Measurements from ENCODE around the gene ZNF281. TPM values are rescaled to one million over a fixed set of nuclear protein-coding genes. Genes with fewer than 3 reads are reported as not detected.

ZNF281 gene
- polyA plus RNA-seq, 2 of the 4 experiments (the other 2 are of a cell fraction), result 33.7 to 39.1 TPM

GRCh38 chr1:200448034-200448762 lies 38.4 kb upstream of the ZNF281 start:
- Histone ChIP-seq H3K4me1 (no peaks in the 10 kb centered on the region), H3K4me2 (no peak overlapping the region), H3K9me3 (no peaks in the 10 kb centered on the region), H3K4me3 (no peak overlapping the region), H3K27ac (no peak overlapping the region)
- ChIA-PET POLR2A (no interaction called here), CTCF (interaction anchor here (0.9 kb wide), 1 partner anchor 10 kb away, joined by 3 read pairs; no protein-coding TSS in a partner anchor)
- ATAC-seq (no peak), FAIRE-seq (no peak), DNase-seq (ENCODE audit: low read depth in 1 of 2, low spot score in 1 of 2) (no peak)
- TF ChIP-seq POLR2AphosphoS2 (conservative IDR thresholded peaks at IDR 0.05; ENCODE audit: low read length) (no peak), RFX5 (IDR thresholded peaks at IDR 0.05) (no peak), HEYL (CRISPR knock-in tag; IDR thresholded peaks at IDR 0.05) (no peak), GATA3 (IDR thresholded peaks at IDR 0.05; ENCODE audit: borderline replicate concordance) (no peak), KDM5A (IDR thresholded peaks at IDR 0.05) (no peak), HDAC2 (IDR thresholded peaks at IDR 0.05) (no peak), EHMT2 (IDR thresholded peaks at IDR 0.05; ENCODE audit: low read depth) (no peak), MAX (IDR thresholded peaks at IDR 0.05) (no peak), HMGXB4 (CRISPR knock-in tag; IDR thresholded peaks at IDR 0.05; ENCODE audit: borderline replicate concordance) (no peak), CBX8 (IDR thresholded peaks at IDR 0.05) (no peak), TP53 (CRISPR knock-in tag; IDR thresholded peaks at IDR 0.05) (no peak)
- TF ChIP-seq, protein P1, sequence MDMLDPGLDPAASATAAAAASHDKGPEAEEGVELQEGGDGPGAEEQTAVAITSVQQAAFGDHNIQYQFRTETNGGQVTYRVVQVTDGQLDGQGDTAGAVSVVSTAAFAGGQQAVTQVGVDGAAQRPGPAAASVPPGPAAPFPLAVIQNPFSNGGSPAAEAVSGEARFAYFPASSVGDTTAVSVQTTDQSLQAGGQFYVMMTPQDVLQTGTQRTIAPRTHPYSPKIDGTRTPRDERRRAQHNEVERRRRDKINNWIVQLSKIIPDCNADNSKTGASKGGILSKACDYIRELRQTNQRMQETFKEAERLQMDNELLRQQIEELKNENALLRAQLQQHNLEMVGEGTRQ (IDR thresholded peaks at IDR 0.05), result no peak
- TF ChIP-seq, protein P2, sequence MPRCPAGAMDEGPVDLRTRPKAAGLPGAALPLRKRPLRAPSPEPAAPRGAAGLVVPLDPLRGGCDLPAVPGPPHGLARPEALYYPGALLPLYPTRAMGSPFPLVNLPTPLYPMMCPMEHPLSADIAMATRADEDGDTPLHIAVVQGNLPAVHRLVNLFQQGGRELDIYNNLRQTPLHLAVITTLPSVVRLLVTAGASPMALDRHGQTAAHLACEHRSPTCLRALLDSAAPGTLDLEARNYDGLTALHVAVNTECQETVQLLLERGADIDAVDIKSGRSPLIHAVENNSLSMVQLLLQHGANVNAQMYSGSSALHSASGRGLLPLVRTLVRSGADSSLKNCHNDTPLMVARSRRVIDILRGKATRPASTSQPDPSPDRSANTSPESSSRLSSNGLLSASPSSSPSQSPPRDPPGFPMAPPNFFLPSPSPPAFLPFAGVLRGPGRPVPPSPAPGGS (IDR thresholded peaks at IDR 0.05), result no peak
- TF ChIP-seq, protein P3, sequence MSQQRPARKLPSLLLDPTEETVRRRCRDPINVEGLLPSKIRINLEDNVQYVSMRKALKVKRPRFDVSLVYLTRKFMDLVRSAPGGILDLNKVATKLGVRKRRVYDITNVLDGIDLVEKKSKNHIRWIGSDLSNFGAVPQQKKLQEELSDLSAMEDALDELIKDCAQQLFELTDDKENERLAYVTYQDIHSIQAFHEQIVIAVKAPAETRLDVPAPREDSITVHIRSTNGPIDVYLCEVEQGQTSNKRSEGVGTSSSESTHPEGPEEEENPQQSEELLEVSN (IDR thresholded peaks at IDR 0.05; ENCODE audit: borderline replicate concordance, low read depth), result no peak
- WGBS (ENCODE audit: missing lambda C conversion rate), result 95% methylated on average over 6 of the region's 6 CpGs

- ATAC-seq (no peak), FAIRE-seq (no peak), DNase-seq (ENCODE audit: low read depth in 1 of 2, low spot score in 1 of 2) (no peak)
- Histone ChIP-seq H3K27ac (no peak overlapping the region), H3K9me3 (no peaks in the 10 kb centered on the region), H3K4me2 (no peak overlapping the region), H3K4me1 (peaks cover 10% of the 10 kb centered on the region), H3K4me3 (no peak overlapping the region)
- 90% methylated on average over 1 of the region's 1 CpG for WGBS (ENCODE audit: missing lambda C conversion rate)
- POLR2A ChIA-PET, result no interaction called here
- TF ChIP-seq JUNB (IDR thresholded peaks at IDR 0.05) (no peak), MAX (IDR thresholded peaks at IDR 0.05) (no peak), CEBPB (IDR thresholded peaks at IDR 0.05) (no peak)
- CTCF ChIA-PET, result interaction anchor here (1.0 to 1.2 kb wide), 2 partner anchors 11 to 65 kb away, joined by 4 read pairs; no protein-coding TSS in a partner anchor
These were observed 35.4 kb upstream of the ZNF281 start for GRCh38 chr1:200445213-200445612.

DNA sequence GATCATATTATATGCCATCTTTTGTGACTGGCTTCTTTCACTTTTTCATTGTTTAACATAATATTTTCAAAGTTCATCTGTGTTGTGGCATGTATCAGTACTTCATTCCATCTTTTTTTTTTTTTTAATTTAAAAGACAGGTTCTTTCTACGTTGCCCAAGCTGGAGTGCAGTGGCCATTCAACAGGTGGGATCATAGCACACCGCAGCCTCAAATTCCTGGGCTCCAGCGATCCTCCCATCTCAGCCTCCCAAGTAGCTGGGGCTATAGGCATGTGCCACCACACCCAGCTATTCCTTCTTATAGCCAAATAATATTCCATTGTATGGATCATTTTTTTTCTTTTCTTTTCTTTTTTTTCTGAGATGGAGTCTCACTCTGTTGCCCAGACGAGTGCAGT lies 34.6 kb upstream of the ZNF281 start:
- CTCF ChIA-PET, result interaction anchor here (1.0 kb wide), 1 partner anchor 66 kb away, joined by 4 read pairs; no protein-coding TSS in a partner anchor
- POLR2A ChIA-PET, result no interaction called here
- TF ChIP-seq SMC3 (IDR thresholded peaks at IDR 0.05) (no peak), CBX2 (IDR thresholded peaks at IDR 0.05; ENCODE audit: borderline replicate concordance, low read depth) (no peak), RARB (CRISPR knock-in tag; IDR thresholded peaks at IDR 0.05) (no peak), HOXB13 (CRISPR knock-in tag; IDR thresholded peaks at IDR 0.05; ENCODE audit: low read depth) (no peak), GATA3 (IDR thresholded peaks at IDR 0.05; ENCODE audit: borderline replicate concordance) (no peak)
- TF ChIP-seq, protein P4, sequence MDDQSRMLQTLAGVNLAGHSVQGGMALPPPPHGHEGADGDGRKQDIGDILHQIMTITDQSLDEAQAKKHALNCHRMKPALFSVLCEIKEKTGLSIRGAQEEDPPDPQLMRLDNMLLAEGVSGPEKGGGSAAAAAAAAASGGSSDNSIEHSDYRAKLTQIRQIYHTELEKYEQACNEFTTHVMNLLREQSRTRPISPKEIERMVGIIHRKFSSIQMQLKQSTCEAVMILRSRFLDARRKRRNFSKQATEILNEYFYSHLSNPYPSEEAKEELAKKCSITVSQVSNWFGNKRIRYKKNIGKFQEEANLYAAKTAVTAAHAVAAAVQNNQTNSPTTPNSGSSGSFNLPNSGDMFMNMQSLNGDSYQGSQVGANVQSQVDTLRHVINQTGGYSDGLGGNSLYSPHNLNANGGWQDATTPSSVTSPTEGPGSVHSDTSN (IDR thresholded peaks at IDR 0.05), result no peak
- Histone ChIP-seq H3K4me3 (no peak overlapping the region), H3K9me3 (no peaks in the 10 kb centered on the region), H3K27ac (no peak overlapping the region), H3K4me2 (no peak overlapping the region), H3K4me1 (peaks cover 10% of the 10 kb centered on the region)
- WGBS (ENCODE audit: missing lambda C conversion rate), result 77% methylated on average over 4 of the region's 4 CpGs
- no peak for FAIRE-seq
- no peak for DNase-seq (ENCODE audit: low read depth in 1 of 2, low spot score in 1 of 2)
- ATAC-seq, result no peak

Measured in A549 (cell line).